CD4-positive, CD25-positive, alpha-beta regulatory T cell (primary cell): ENCODE measurements around the gene TMLHE. TPM values are rescaled to one million over a fixed set of nuclear protein-coding genes. Genes with fewer than 3 reads are reported as not detected.
"Not testable (repeated sequence)": the region's sequence is repeated elsewhere in the genome, so short reads cannot be mapped to it uniquely, and the experiment has no call there.

Experiments used
- ATAC-seq, 2 donors: fragments of 150-1000 bp; cut with Tn5 transposase; one replicate each; pipeline ENCODE4 v1.10.0; 2021; ENCODE audit warnings: low read depth in 2 of 2, moderate number of reproducible peaks in 2 of 2, moderate library complexity in 1 of 2
- DNase-seq, 3 donors: peaks; one replicate each; pipeline versions ENCODE4 v3.0.0 to v3.0.0-alpha.2; 2012 to 2022; ENCODE audit warnings: mixed read lengths in 1 of 3
- H3K27ac ChIP-seq: one replicate; pipeline ENCODE4 v1.7.0; 2013; ENCODE audit warnings: mild to moderate bottlenecking, low read length; ENCODE audit not compliant: insufficient read depth, poor library complexity, severe bottlenecking
- H3K27me3 ChIP-seq: one replicate; pipeline ENCODE4 v1.7.0; 2013; ENCODE audit warnings: low read length; ENCODE audit not compliant: control insufficient read depth, insufficient read depth
- H3K36me3 ChIP-seq: one replicate; pipeline ENCODE4 v1.7.0; 2013; ENCODE audit warnings: mild to moderate bottlenecking, low read length, moderate library complexity; ENCODE audit not compliant: control insufficient read depth, insufficient read depth
- H3K4me1 ChIP-seq: 2 replicates; pipeline ENCODE4 v1.7.0; 2013; ENCODE audit warnings: mild to moderate bottlenecking, low read length; ENCODE audit not compliant: insufficient read depth, control insufficient read depth, poor library complexity, severe bottlenecking
- H3K4me3 ChIP-seq: one replicate; pipeline ENCODE4 v1.7.0; 2013; ENCODE audit warnings: low read depth, mild to moderate bottlenecking, low read length, moderate library complexity
- H3K9me3 ChIP-seq, 2 experiments: 1 replicate in 1 of 2; 2 replicates in 1 of 2; pipeline ENCODE4 v1.7.0; 2013; ENCODE audit warnings: low read length in 2 of 2, mild to moderate bottlenecking in 1 of 2, moderate library complexity in 1 of 2; ENCODE audit not compliant: control insufficient read depth in 2 of 2
- H3K27ac Mint-ChIP-seq, 3 donors: one replicate each; pipeline ENCODE4 v1.8.0; 2020 to 2022; ENCODE audit warnings: mild to moderate bottlenecking in 3 of 3, mixed read lengths in 3 of 3, moderate library complexity in 2 of 3
- H3K27me3 Mint-ChIP-seq: one replicate; pipeline ENCODE4 v1.8.0; 2022; ENCODE audit warnings: mild to moderate bottlenecking, mixed read lengths
- H3K36me3 Mint-ChIP-seq: one replicate; pipeline ENCODE4 v1.8.0; 2020; ENCODE audit warnings: mixed read lengths
- H3K4me1 Mint-ChIP-seq, 4 donors: one replicate each; pipeline ENCODE4 v1.8.0; 2020 to 2022; ENCODE audit warnings: mixed read lengths in 4 of 4, mild to moderate bottlenecking in 1 of 4
- H3K4me3 Mint-ChIP-seq, 4 donors: one replicate each; pipeline ENCODE4 v1.8.0; 2020 to 2022; ENCODE audit warnings: mild to moderate bottlenecking in 4 of 4, mixed read lengths in 4 of 4, moderate library complexity in 3 of 4
- H3K9me3 Mint-ChIP-seq, 7 donors: one replicate each; pipeline ENCODE4 v1.8.0; 2020 to 2022; ENCODE audit warnings: mixed read lengths in 7 of 7, mild to moderate bottlenecking in 3 of 7, moderate library complexity in 2 of 7
- polyA plus RNA-seq, 4 donors: library from polyadenylated mRNA; unstranded; fragments of 300-500 nt; fragmentation: Illumina TruSeq; gene quantifications; one replicate each; pipeline ENCODE4 v1.2.3, GENCODE V29; 2021
- total RNA-seq: library from RNA; stranded (reverse); gene quantifications from one replicate; pipeline ENCODE4 v1.2.3, GENCODE V29; 2022

TMLHE gene
- total and polyA plus RNA-seq, 5 donors from 2014 or later, result 9.8 to 19.0 (median 13.3) TPM

DNA sequence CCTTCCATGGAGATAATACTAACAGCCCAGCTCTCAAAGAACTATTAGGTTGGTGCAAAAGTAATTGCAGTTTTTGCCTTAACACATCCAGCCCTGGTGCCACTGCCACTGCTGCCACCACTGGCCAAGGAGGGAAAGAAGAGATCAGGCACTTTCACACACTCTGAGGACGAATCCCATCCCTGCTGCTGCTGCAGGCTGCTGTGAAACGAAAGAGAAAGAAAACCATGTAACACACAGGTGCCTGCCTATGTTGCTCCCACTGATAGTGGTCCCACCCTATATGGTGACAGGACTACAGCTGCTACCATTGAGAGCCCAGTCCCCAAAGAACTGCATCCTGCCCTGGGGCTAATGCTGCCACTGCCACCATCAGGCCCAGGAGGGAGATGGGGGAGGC is 35.1 kb downstream of the TMLHE start:
- no peaks in the 10 kb centered on the region for H3K27me3 ChIP-seq
- ATAC-seq (peak in 1 of 2 donors; percentile 40), DNase-seq (peak in 1 of 3 donors; percentile 53)
- H3K4me1 Mint-ChIP-seq, result peaks cover 0 to 23% (median 8%) of the 10 kb centered on the region in 4 donors
- H3K36me3 Mint-ChIP-seq, result peaks cover 8% of the 10 kb centered on the region
- peak overlapping the region in 2 of 4 donors; percentile 24 to 39 for H3K4me3 Mint-ChIP-seq
- no peaks in the 10 kb centered on the region for H3K4me1 ChIP-seq
- H3K27ac Mint-ChIP-seq, result no peak overlapping the region
- no peak overlapping the region for H3K27ac ChIP-seq
- H3K9me3 Mint-ChIP-seq, result peaks cover 0 to 24% (median 6%) of the 10 kb centered on the region in 7 donors
- H3K36me3 ChIP-seq, result no peaks in the 10 kb centered on the region
- peaks cover 0 to 9% of the 10 kb centered on the region in 2 experiments for H3K9me3 ChIP-seq
- no peaks in the 10 kb centered on the region for H3K27me3 Mint-ChIP-seq
- no peak overlapping the region for H3K4me3 ChIP-seq

DNA sequence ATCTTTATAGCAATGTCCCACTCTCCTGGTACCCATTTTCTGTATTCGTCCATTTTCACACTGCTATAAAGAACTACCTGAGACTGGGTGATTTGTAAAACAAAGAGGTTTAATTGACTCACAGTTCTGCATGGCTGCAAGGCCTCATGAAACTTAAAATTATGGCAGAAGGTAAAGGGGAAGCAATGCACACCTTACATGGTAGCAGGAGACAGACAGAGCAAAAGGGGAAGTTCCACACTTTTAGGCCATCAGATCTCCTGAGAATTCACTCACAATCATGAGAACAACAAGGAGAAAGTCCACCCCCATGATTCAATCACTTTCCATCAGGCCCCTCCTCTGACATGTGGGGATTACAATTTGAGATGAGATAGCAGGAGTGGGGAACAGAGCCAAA is 49.7 kb downstream of the TMLHE start:
- Histone ChIP-seq H3K36me3 (no peaks in the 10 kb centered on the region), H3K4me1 (no peaks in the 10 kb centered on the region), H3K9me3 (peaks cover 0 to 5% of the 10 kb centered on the region in 2 experiments), H3K27ac (no peak overlapping the region), H3K27me3 (no peaks in the 10 kb centered on the region), H3K4me3 (no peak overlapping the region)
- no peak for DNase-seq
- Mint-ChIP-seq H3K36me3 (peaks cover 6% of the 10 kb centered on the region), H3K4me1 (peaks cover under 1 to 4% (median 2%) of the 10 kb centered on the region in 4 donors), H3K27me3 (no peaks in the 10 kb centered on the region), H3K27ac (no peak overlapping the region), H3K9me3 (peaks cover 0 to 18% (median 0%) of the 10 kb centered on the region in 7 donors), H3K4me3 (no peak overlapping the region)
- ATAC-seq, result no peak

DNA sequence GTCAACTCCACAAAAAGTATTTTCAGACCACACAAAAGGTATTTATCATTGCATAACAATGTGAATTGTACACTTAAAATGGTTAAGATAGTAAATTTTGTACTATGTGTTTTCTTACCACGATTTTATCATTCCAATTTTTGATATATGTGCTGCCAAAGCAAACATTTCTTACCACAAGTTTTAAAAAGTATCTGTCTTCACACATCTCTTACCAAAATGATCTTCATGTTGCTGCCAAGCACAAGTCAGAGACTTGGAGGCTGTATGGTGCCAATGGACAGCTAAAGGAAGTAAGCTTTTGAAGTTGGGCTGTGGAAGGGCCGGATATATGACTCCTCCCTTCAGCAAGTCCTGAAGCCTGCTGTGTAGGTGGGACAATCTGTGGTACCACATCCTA is 67.9 kb downstream of the TMLHE start:
- ATAC-seq, result no peak
- H3K36me3 Mint-ChIP-seq, result peaks cover 31% of the 10 kb centered on the region
- no peaks in the 10 kb centered on the region for H3K27me3 Mint-ChIP-seq
- no peak overlapping the region for H3K27ac Mint-ChIP-seq
- no peak overlapping the region for H3K4me3 Mint-ChIP-seq
- no peak overlapping the region for H3K4me3 ChIP-seq
- H3K36me3 ChIP-seq, result peaks cover 12% of the 10 kb centered on the region
- H3K4me1 ChIP-seq, result no peaks in the 10 kb centered on the region
- H3K27ac ChIP-seq, result no peak overlapping the region
- H3K27me3 ChIP-seq, result no peaks in the 10 kb centered on the region
- DNase-seq, result no peak
- no peaks in the 10 kb centered on the region for H3K4me1 Mint-ChIP-seq
- H3K9me3 ChIP-seq, result peaks cover 0 to 9% of the 10 kb centered on the region in 2 experiments
- peaks cover 0 to 27% (median 2%) of the 10 kb centered on the region in 7 donors for H3K9me3 Mint-ChIP-seq

DNA sequence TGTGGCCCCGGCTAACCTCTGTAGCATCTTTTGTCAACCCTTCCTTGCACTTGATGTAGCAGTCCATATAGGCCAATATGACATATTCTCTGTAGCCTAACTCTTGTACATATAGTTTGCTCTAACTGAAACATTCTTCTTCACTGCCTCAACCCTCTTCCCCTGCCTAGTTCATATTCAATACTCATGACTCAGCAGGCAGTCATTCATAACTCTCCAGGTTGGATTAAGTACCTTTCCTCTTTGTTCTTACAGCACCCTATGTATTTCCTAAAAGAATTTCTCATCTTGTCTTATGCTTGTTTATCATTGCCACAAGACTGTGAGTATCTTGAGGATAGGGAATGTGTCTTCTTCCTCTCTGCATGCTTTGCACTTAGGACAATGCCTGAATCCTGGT is 76.9 kb downstream of the TMLHE start:
- H3K4me1 Mint-ChIP-seq, result peaks cover 0 to 6% (median 2%) of the 10 kb centered on the region in 4 donors
- H3K4me3 ChIP-seq, result no peak overlapping the region
- H3K4me1 ChIP-seq, result no peaks in the 10 kb centered on the region
- no peak overlapping the region for H3K4me3 Mint-ChIP-seq
- ATAC-seq (no peak), DNase-seq (no peak)
- no peaks in the 10 kb centered on the region for H3K27me3 Mint-ChIP-seq
- H3K27me3 ChIP-seq, result no peaks in the 10 kb centered on the region
- H3K36me3 Mint-ChIP-seq, result peaks cover 26% of the 10 kb centered on the region
- H3K9me3 Mint-ChIP-seq, result peaks cover 0 to 6% (median 1%) of the 10 kb centered on the region in 7 donors
- no peaks in the 10 kb centered on the region for H3K9me3 ChIP-seq
- no peaks in the 10 kb centered on the region for H3K36me3 ChIP-seq
- no peak overlapping the region for H3K27ac ChIP-seq
- H3K27ac Mint-ChIP-seq, result peak overlapping the region in 1 of 3 donors; percentile 37

DNA sequence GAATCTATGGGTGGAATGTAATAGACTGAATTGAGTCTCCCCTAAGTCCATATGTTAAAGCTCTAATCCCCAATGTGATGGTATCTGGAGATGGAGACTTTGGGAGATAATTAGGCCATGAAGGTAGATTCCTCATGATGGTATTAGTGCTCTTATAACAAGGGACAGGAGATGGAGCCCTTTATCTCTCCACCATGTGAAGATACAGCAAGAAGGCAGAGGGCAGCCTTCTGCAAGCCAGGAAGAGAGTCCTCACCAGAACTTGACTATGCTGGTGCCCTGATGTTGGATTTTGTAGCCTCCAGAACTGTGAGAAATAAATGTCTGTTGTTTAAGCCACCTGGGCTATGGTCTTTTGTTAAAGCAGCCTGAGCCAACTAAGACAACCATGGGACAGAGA is 78.0 kb downstream of the TMLHE start:
- Mint-ChIP-seq H3K4me1 (peaks cover 0 to 6% (median 2%) of the 10 kb centered on the region in 4 donors), H3K27ac (no peak overlapping the region)
- H3K27me3 ChIP-seq, result no peaks in the 10 kb centered on the region

DNA sequence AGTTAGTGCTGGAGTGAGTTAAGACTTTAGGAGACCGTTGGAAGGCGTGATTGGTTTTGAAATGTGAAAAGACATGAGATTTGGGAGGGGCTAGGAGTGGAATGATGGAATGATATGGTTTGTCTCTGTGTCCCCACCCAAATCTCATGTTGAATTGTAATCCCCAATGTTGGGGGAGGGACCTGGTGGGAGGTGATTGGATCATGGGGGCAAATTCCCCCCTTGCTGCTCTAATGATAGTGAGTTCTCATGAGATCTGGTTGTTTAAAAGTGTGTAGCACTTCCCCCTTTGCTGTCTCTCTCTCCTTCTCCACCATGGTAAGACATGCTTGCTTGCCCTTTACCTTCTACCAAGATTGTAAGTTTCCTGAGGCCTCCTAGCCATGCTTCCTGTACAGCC is 85.7 kb downstream of the TMLHE start:
- H3K4me3 Mint-ChIP-seq, H3K27me3 Mint-ChIP-seq, ATAC-seq, H3K27ac Mint-ChIP-seq, H3K4me1 Mint-ChIP-seq, H3K27ac ChIP-seq, H3K4me3 ChIP-seq, H3K4me1 ChIP-seq, H3K27me3 ChIP-seq, DNase-seq: not testable (repeated sequence)
- Mint-ChIP-seq H3K9me3 (peaks cover 1 to 23% (median 12%) of the 10 kb centered on the region in 7 donors), H3K36me3 (peaks cover 48% of the 10 kb centered on the region)
- Histone ChIP-seq H3K9me3 (peaks cover 3 to 11% of the 10 kb centered on the region in 2 experiments), H3K36me3 (peaks cover 14% of the 10 kb centered on the region)

More for the DNA sequence above, 78.0 kb downstream of the TMLHE start:
- Histone ChIP-seq H3K9me3 (no peaks in the 10 kb centered on the region), H3K4me3 (no peak overlapping the region), H3K27ac (no peak overlapping the region), H3K36me3 (no peaks in the 10 kb centered on the region), H3K4me1 (no peaks in the 10 kb centered on the region)
- Mint-ChIP-seq H3K27me3 (no peaks in the 10 kb centered on the region), H3K9me3 (peaks cover 0 to 5% (median 2%) of the 10 kb centered on the region in 7 donors), H3K36me3 (peaks cover 32% of the 10 kb centered on the region), H3K4me3 (no peak overlapping the region)
- ATAC-seq, result no peak
- DNase-seq, result peak in 1 of 3 donors; percentile 12

DNA sequence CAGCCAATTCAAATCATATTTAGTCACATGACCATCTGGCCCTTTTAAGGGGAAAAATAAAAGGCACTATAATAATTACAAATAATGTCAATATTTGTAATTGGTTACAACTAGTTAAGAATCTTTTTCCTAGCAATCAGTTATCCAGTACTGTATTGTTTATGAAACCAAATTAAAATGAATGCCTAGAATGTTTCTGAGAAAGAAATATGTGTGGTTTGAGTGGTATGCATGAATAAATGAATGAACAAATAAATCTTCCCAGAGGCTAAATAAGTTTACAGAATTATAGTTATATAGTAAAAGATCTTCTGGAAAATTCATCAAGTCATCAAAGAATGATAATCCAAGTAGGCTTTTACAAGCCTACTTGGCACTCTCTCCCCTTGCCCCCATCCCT is 98.5 kb downstream of the TMLHE start:
- peaks cover 0 to 4% (median 0%) of the 10 kb centered on the region in 7 donors for H3K9me3 Mint-ChIP-seq
- no peak overlapping the region for H3K27ac ChIP-seq
- H3K27me3 Mint-ChIP-seq, result no peaks in the 10 kb centered on the region
- H3K4me1 ChIP-seq, result no peaks in the 10 kb centered on the region
- no peak for DNase-seq
- H3K4me3 Mint-ChIP-seq, result no peak overlapping the region
- H3K27me3 ChIP-seq, result no peaks in the 10 kb centered on the region
- H3K9me3 ChIP-seq, result no peaks in the 10 kb centered on the region
- H3K36me3 Mint-ChIP-seq, result peaks cover 26% of the 10 kb centered on the region
- ATAC-seq, result no peak
- no peak overlapping the region for H3K4me3 ChIP-seq
- H3K27ac Mint-ChIP-seq, result no peak overlapping the region
- peaks cover 0 to 2% (median 0%) of the 10 kb centered on the region in 4 donors for H3K4me1 Mint-ChIP-seq
- peaks cover 11% of the 10 kb centered on the region for H3K36me3 ChIP-seq

DNA sequence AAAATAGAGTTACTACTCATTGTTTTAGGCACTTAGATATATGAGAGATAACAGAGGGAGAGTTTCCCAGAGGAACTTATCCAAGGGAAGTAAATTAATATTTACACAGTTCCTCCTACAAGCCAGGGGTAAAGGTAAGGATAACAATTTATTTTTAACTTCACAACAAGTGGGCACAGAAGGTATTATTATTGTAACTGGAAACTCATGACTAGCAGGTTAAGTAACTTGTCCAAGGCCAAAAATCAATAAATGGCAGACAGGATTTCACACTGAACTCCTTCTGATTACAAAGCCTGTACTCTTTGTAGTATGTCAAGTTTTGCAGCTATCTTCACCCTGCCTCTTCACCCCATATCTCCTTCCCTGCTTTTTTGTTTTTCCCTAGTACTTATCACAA is 107.5 kb downstream of the TMLHE start:
- ATAC-seq (no peak), DNase-seq (no peak)
- no peak overlapping the region for H3K27ac ChIP-seq
- peaks cover 0 to 9% (median 0%) of the 10 kb centered on the region in 7 donors for H3K9me3 Mint-ChIP-seq
- H3K4me3 Mint-ChIP-seq, result no peak overlapping the region
- no peaks in the 10 kb centered on the region for H3K9me3 ChIP-seq
- no peaks in the 10 kb centered on the region for H3K4me1 ChIP-seq
- peaks cover 8% of the 10 kb centered on the region for H3K36me3 ChIP-seq
- H3K36me3 Mint-ChIP-seq, result peaks cover 10% of the 10 kb centered on the region
- H3K27me3 ChIP-seq, result no peaks in the 10 kb centered on the region
- no peaks in the 10 kb centered on the region for H3K27me3 Mint-ChIP-seq
- H3K4me3 ChIP-seq, result no peak overlapping the region
- peaks cover 0 to 5% (median 1%) of the 10 kb centered on the region in 4 donors for H3K4me1 Mint-ChIP-seq
- no peak overlapping the region for H3K27ac Mint-ChIP-seq
